ENCODE results near the gene DGKI. TPM values are rescaled to one million over a fixed set of nuclear protein-coding genes. Genes with fewer than 3 reads are reported as not detected.
A peak's percentile ranks its signal among the peaks of the same experiment; 100 is the strongest.

The DGKI gene
- total RNA-seq, 1 experiment from 2014 or later: 0.55 TPM

- Histone ChIP-seq H3K4me2 (ENCODE audit: insufficient read depth, insufficient read length, low read length) (peak overlapping the region; percentile 71), H3K79me2 (ENCODE audit: insufficient read depth, low read length) (no peaks in the 10 kb centered on the region), H3K4me1 (ENCODE audit: insufficient read depth, low read length) (0 out of 2 replicates have a peak, but pooled peaks cover 3% of the 10 kb centered on the region), H3K18ac (ENCODE audit: insufficient read length, low read depth, low read length) (no peak overlapping the region), H2AK5ac (ENCODE audit: insufficient read length, low read length) (no peak overlapping the region), H3K4ac (ENCODE audit: low read depth, low read length) (no peak overlapping the region), H4K91ac (ENCODE audit: insufficient read length, low read depth, low read length) (no peak overlapping the region), H3K23ac (ENCODE audit: insufficient read length, low read depth, low read length) (no peak overlapping the region), H3K27ac (ENCODE audit: insufficient read length, low read depth, low read length) (no peak overlapping the region), H2BK120ac (ENCODE audit: low read depth, low read length, poor library complexity, severe bottlenecking) (no peak overlapping the region), H3K9ac (ENCODE audit: extremely low read depth, insufficient read length, low read length) (no peak overlapping the region), H3K56ac (ENCODE audit: insufficient read length, low read depth, low read length) (no peak overlapping the region), H2BK20ac (ENCODE audit: low read depth, low read length, poor library complexity, severe bottlenecking) (no peak overlapping the region), H2BK15ac (ENCODE audit: low read depth, low read length) (no peak overlapping the region), H3T11ph (ENCODE audit: low read length) (no peak overlapping the region), H3K9me3 (ENCODE audit: control insufficient read depth, low read depth, low read length) (no peaks in the 10 kb centered on the region), H4K20me1 (ENCODE audit: control insufficient read depth, insufficient read depth, insufficient read length) (no peaks in the 10 kb centered on the region), H2BK5ac (ENCODE audit: insufficient read length, low read length) (no peak overlapping the region), H4K5ac (ENCODE audit: insufficient read length, low read depth, low read length) (no peak overlapping the region), H3K79me1 (ENCODE audit: insufficient read depth, low read depth, low read length, poor library complexity, severe bottlenecking) (no peaks in the 10 kb centered on the region), H3K27me3 (ENCODE audit: insufficient read depth, low read length) (peaks cover 29% of the 10 kb centered on the region), H3K14ac (ENCODE audit: insufficient read depth, low read length) (no peak overlapping the region), H4K8ac (replicated peaks; ENCODE audit: insufficient read length, low read depth, low read length) (no peak overlapping the region), H2AFZ (ENCODE audit: low read length) (no peak overlapping the region), H3K23me2 (ENCODE audit: insufficient read length, low read depth, low read length, poor library complexity, severe bottlenecking) (peaks cover 10% of the 10 kb centered on the region), H2BK12ac (ENCODE audit: insufficient read length, low read depth, low read length) (no peak overlapping the region)
- DNase-seq: peak; percentile 50
- H3K4me3 Mint-ChIP-seq: peak overlapping the region; percentile 59 to 76
- TF ChIP-seq, protein P1, sequence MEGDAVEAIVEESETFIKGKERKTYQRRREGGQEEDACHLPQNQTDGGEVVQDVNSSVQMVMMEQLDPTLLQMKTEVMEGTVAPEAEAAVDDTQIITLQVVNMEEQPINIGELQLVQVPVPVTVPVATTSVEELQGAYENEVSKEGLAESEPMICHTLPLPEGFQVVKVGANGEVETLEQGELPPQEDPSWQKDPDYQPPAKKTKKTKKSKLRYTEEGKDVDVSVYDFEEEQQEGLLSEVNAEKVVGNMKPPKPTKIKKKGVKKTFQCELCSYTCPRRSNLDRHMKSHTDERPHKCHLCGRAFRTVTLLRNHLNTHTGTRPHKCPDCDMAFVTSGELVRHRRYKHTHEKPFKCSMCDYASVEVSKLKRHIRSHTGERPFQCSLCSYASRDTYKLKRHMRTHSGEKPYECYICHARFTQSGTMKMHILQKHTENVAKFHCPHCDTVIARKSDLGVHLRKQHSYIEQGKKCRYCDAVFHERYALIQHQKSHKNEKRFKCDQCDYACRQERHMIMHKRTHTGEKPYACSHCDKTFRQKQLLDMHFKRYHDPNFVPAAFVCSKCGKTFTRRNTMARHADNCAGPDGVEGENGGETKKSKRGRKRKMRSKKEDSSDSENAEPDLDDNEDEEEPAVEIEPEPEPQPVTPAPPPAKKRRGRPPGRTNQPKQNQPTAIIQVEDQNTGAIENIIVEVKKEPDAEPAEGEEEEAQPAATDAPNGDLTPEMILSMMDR (conservative IDR thresholded peaks at IDR 0.05): no peak
- no CpG with 5 or more reads among the region's 18 CpGs for WGBS (ENCODE audit: extremely low coverage, insufficient read length, low lambda C conversion rate)
- H3K9me3 Mint-ChIP-seq: no peaks in the 10 kb centered on the region
- H3K27me3 Mint-ChIP-seq (ENCODE audit: low read depth): peaks cover 63% of the 10 kb centered on the region
- peaks cover 16 to 27% of the 10 kb centered on the region in 2 experiments for H3K4me1 Mint-ChIP-seq
- H3K36me3 Mint-ChIP-seq (ENCODE audit: insufficient read depth in 1 of 3, low read depth in 3 of 3): no peaks in the 10 kb centered on the region; a peak in 1 of 7 replicates
- H3K27ac Mint-ChIP-seq: no peak overlapping the region
Observed at GRCh38 chr7:137847568-137848050, 835 bp upstream of the DGKI start.
